CD14-positive monocyte (primary cell): ENCODE measurements around the gene GAPVD1. TPM values are rescaled to one million over a fixed set of nuclear protein-coding genes. Genes with fewer than 3 reads are reported as not detected.
A peak's percentile ranks its signal among the peaks of the same experiment; 100 is the strongest.

Experiments
- DNase-seq, 3 donors: peaks; one replicate each; pipeline ENCODE4 v3.0.0-alpha.2; 2011 to 2022
- H2AFZ ChIP-seq: 2 replicates; pipeline ENCODE4 v1.6.0; 2012; ENCODE audit warnings: mild to moderate bottlenecking, low read depth, low read length, inconsistent platforms; ENCODE audit not compliant: insufficient read depth, poor library complexity, severe bottlenecking
- H3K27ac ChIP-seq, 2 donors: 1 replicate in 1 of 2; 2 replicates in 1 of 2; pipeline ENCODE4 v1.5.1; 2012 to 2013; ENCODE audit warnings: low read length in 2 of 2, control low read depth in 1 of 2, inconsistent platforms in 1 of 2, low read depth in 1 of 2, mild to moderate bottlenecking in 1 of 2
- H3K27me3 ChIP-seq, 2 donors: one replicate each; pipeline versions ENCODE4 v1.6.0 to v1.6.1; 2011 to 2013; ENCODE audit warnings: low read length in 2 of 2; ENCODE audit not compliant: control insufficient read depth in 2 of 2, insufficient read depth in 2 of 2
- H3K36me3 ChIP-seq, 2 donors: replicated peaks in 1 of 2; 1 replicate in 1 of 2; 2 replicates in 1 of 2; pipeline versions ENCODE4 v1.5.1 to v1.6.1; 2012 to 2013; ENCODE audit warnings: low read length in 2 of 2, control low read depth in 1 of 2, inconsistent platforms in 1 of 2, mild to moderate bottlenecking in 1 of 2; ENCODE audit not compliant: insufficient read depth in 2 of 2, control insufficient read depth in 1 of 2
- H3K4me1 ChIP-seq, 2 donors: 1 replicate in 1 of 2; 2 replicates in 1 of 2; pipeline versions ENCODE4 v1.5.1 to v1.6.1; 2012 to 2013; ENCODE audit warnings: low read length in 2 of 2, control low read depth in 1 of 2, inconsistent platforms in 1 of 2, mild to moderate bottlenecking in 1 of 2, moderate library complexity in 1 of 2; ENCODE audit not compliant: insufficient read depth in 2 of 2, control insufficient read depth in 1 of 2
- H3K4me2 ChIP-seq: replicated peaks from 2 replicates; pipeline ENCODE3; 2012; ENCODE audit warnings: low read length, moderate library complexity, mild to moderate bottlenecking; ENCODE audit not compliant: poor library complexity, severe bottlenecking; ENCODE audit errors: extremely low read depth
- H3K4me3 ChIP-seq, 3 experiments: fragments of 200-600 bp in 1 of 3; sonication (generic) in 1 of 3; replicated peaks in 1 of 3; 1 replicate in 2 of 3; 2 replicates in 1 of 3; pipeline ENCODE4 v1.5.1; 2011 to 2013; ENCODE audit warnings: low read length in 3 of 3, mild to moderate bottlenecking in 3 of 3, control low read depth in 2 of 3, low read depth in 2 of 3, inconsistent platforms in 1 of 3, moderate library complexity in 1 of 3
- H3K79me2 ChIP-seq: 2 replicates; pipeline ENCODE4 v1.6.0; 2012; ENCODE audit warnings: mild to moderate bottlenecking, control low read depth, inconsistent platforms, low read length, moderate library complexity; ENCODE audit not compliant: insufficient read depth
- H3K9ac ChIP-seq: 2 replicates; pipeline ENCODE4 v1.6.0; 2017; ENCODE audit warnings: low read length, mild to moderate bottlenecking; ENCODE audit not compliant: insufficient read depth, poor library complexity, severe bottlenecking
- H3K9me3 ChIP-seq, 2 donors: replicated peaks in 1 of 2; 1 replicate in 1 of 2; 2 replicates in 1 of 2; pipeline versions ENCODE4 v1.5.1 to v1.6.1; 2012 to 2013; ENCODE audit warnings: low read length in 2 of 2, control low read depth in 1 of 2; ENCODE audit not compliant: control insufficient read depth in 1 of 2, insufficient read depth in 1 of 2
- H4K20me1 ChIP-seq: 2 replicates; pipeline ENCODE4 v1.6.0; 2012; ENCODE audit warnings: mild to moderate bottlenecking, low read length, control low read depth, moderate library complexity; ENCODE audit not compliant: insufficient read depth
- H3K27ac Mint-ChIP-seq, 7 donors: one replicate each; pipeline ENCODE4 v1.8.0; 2020; ENCODE audit warnings: mild to moderate bottlenecking in 7 of 7, mixed read lengths in 7 of 7, moderate library complexity in 6 of 7, inconsistent platforms in 2 of 7
- H3K27me3 Mint-ChIP-seq, 3 donors: one replicate each; pipeline ENCODE4 v1.8.0; 2021 to 2022; ENCODE audit warnings: low read depth in 3 of 3, mild to moderate bottlenecking in 3 of 3, mixed read lengths in 3 of 3, moderate library complexity in 3 of 3, inconsistent platforms in 1 of 3
- H3K36me3 Mint-ChIP-seq, 2 donors: one replicate each; pipeline ENCODE4 v1.8.0; 2020; ENCODE audit warnings: mixed read lengths in 2 of 2, inconsistent platforms in 1 of 2, mild to moderate bottlenecking in 1 of 2
- H3K4me1 Mint-ChIP-seq: one replicate; pipeline ENCODE4 v1.8.0; 2020; ENCODE audit warnings: mild to moderate bottlenecking, mixed read lengths
- H3K4me3 Mint-ChIP-seq, 2 donors: one replicate each; pipeline ENCODE4 v1.8.0; 2020; ENCODE audit warnings: mild to moderate bottlenecking in 2 of 2, mixed read lengths in 2 of 2, moderate library complexity in 1 of 2
- H3K9me3 Mint-ChIP-seq, 7 donors: one replicate each; pipeline ENCODE4 v1.8.0; 2020 to 2022; ENCODE audit warnings: mixed read lengths in 7 of 7, mild to moderate bottlenecking in 6 of 7, moderate library complexity in 6 of 7, inconsistent platforms in 2 of 7
- WGBS: methylation state at CpG from one replicate; pipeline ENCODE4 v1.1.5; 2013; ENCODE audit warnings: missing lambda C conversion rate; ENCODE audit not compliant: insufficient coverage; 5-methylcytosine and 5-hydroxymethylcytosine counted together
- intact Hi-C, 2 donors: fragments of 100-400 bp; cut with micrococcal nuclease; formaldehyde crosslinking; loops; one replicate each; pipeline versions ENCODE4 v1.15.0 to v1.15.1; 2023
- polyA plus RNA-seq, 3 donors: library from polyadenylated mRNA; depleted of rRNA in 1 of 3; unstranded in 2 of 3; stranded (reverse) in 1 of 3; fragments of 300-500 nt in 2 of 3; fragments of >200 nt in 1 of 3; fragmentation: Illumina TruSeq in 2 of 3; gene quantifications; 1 replicate in 2 of 3; 2 replicates in 1 of 3; pipeline ENCODE4 v1.2.3, GENCODE V29; 2012 to 2021
- TF ChIP-seq, protein P1 (sequence below): fragments of 200-600 bp; IDR thresholded peaks from one replicate; pipeline ENCODE4 v1.8.0; 2022; ENCODE audit warnings: antibody characterized with exemption, mild to moderate bottlenecking

The GAPVD1 gene
- polyA plus RNA-seq, 3 donors: 18.7 to 49.2 (median 30.5) TPM

DNA sequence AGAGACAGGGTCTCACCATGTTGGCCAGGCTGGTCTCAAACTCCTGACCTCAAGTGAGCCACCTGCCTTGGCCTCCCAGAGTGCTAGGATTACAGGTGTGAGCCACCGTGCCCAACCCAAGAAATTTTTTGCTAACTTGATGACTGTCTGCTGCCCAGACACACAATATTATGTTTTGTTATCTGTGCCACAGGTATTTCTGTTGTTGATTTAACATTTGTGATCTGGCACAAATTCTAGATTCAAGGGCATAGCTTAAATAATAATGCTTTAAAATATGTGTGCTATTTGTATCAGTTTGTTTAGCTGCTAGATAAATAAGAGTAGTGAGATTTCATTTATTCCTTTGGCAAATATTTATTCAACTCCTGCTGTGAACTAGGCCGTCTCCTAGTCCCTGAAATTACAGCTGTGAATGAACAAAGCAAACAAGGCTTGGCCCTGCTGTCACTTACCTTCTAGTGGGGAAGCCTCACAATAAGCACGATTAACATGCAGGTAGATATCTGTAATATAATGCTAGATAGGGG is 35.3 kb downstream of the GAPVD1 start:
- Histone ChIP-seq H3K9me3 (no peaks in the 10 kb centered on the region), H3K4me2 (no peak overlapping the region), H4K20me1 (peaks cover 83% of the 10 kb centered on the region), H3K79me2 (peaks cover 65% of the 10 kb centered on the region), H3K27ac (no peak overlapping the region), H3K9ac (no peak overlapping the region), H3K27me3 (no peaks in the 10 kb centered on the region), H3K4me3 (no peak overlapping the region), H3K4me1 (no peaks in the 10 kb centered on the region), H2AFZ (no peak overlapping the region), H3K36me3 (peaks cover 23 to 47% of the 10 kb centered on the region in 2 donors)
- Mint-ChIP-seq H3K4me3 (no peak overlapping the region), H3K27ac (peak overlapping the region in 1 of 7 donors; percentile 43), H3K36me3 (peaks cover 22 to 52% of the 10 kb centered on the region in 2 donors), H3K9me3 (peaks cover 0 to 2% (median 0%) of the 10 kb centered on the region in 7 donors), H3K27me3 (no peaks in the 10 kb centered on the region), H3K4me1 (no peaks in the 10 kb centered on the region)
- TF ChIP-seq, protein P1, sequence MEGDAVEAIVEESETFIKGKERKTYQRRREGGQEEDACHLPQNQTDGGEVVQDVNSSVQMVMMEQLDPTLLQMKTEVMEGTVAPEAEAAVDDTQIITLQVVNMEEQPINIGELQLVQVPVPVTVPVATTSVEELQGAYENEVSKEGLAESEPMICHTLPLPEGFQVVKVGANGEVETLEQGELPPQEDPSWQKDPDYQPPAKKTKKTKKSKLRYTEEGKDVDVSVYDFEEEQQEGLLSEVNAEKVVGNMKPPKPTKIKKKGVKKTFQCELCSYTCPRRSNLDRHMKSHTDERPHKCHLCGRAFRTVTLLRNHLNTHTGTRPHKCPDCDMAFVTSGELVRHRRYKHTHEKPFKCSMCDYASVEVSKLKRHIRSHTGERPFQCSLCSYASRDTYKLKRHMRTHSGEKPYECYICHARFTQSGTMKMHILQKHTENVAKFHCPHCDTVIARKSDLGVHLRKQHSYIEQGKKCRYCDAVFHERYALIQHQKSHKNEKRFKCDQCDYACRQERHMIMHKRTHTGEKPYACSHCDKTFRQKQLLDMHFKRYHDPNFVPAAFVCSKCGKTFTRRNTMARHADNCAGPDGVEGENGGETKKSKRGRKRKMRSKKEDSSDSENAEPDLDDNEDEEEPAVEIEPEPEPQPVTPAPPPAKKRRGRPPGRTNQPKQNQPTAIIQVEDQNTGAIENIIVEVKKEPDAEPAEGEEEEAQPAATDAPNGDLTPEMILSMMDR: no peak
- intact Hi-C loops: no loop called here
- DNase-seq: no peak
- 100% methylated on average over 2 of the region's 3 CpGs for WGBS

DNA sequence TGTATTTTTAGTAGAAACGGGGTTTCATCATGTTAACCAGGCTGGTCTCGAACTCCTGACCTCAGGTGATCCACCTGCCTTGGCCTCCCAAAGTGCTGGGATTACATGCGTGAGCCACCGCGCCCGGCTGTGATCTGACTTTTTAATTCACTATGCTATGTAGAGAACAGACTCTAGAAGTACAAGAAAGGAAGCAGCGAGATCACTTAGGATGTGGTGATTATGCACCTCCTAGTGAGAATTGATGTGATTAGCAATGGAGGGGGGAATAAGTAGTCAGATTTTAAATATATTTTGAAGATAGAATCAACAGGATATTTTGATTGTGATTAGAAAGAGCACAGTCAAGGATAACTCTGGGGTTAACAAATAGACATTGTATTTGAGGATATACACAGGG is 36.3 kb downstream of the GAPVD1 start:
- 100% methylated on average over 5 of the region's 7 CpGs for WGBS

More for the DNA sequence above, 36.3 kb downstream of the GAPVD1 start:
- Histone ChIP-seq H3K36me3 (peaks cover 30 to 53% of the 10 kb centered on the region in 2 donors), H3K4me2 (no peak overlapping the region), H4K20me1 (peaks cover 73% of the 10 kb centered on the region), H3K4me3 (no peak overlapping the region), H3K27ac (no peak overlapping the region), H3K9me3 (no peaks in the 10 kb centered on the region), H3K9ac (no peak overlapping the region), H2AFZ (no peak overlapping the region), H3K79me2 (peaks cover 62% of the 10 kb centered on the region), H3K27me3 (no peaks in the 10 kb centered on the region), H3K4me1 (no peaks in the 10 kb centered on the region)
- H3K9me3 Mint-ChIP-seq: peaks cover 0 to 2% (median 0%) of the 10 kb centered on the region in 7 donors
- H3K27ac Mint-ChIP-seq: peak overlapping the region in 1 of 7 donors; percentile 19
- TF ChIP-seq, protein P1: no peak
- no peaks in the 10 kb centered on the region for H3K27me3 Mint-ChIP-seq
- H3K36me3 Mint-ChIP-seq: peaks cover 31 to 63% of the 10 kb centered on the region in 2 donors
- DNase-seq: no peak
- H3K4me1 Mint-ChIP-seq: no peaks in the 10 kb centered on the region
- intact Hi-C loops: no loop called here
- no peak overlapping the region for H3K4me3 Mint-ChIP-seq
